Measurements from ENCODE around the gene GCK. TPM values are rescaled to one million over a fixed set of nuclear protein-coding genes. Genes with fewer than 3 reads are reported as not detected.

The GCK gene
- polyA plus RNA-seq, 1 of the 3 experiments (the other 2 are of a cell fraction), result 1.6 TPM

DNA sequence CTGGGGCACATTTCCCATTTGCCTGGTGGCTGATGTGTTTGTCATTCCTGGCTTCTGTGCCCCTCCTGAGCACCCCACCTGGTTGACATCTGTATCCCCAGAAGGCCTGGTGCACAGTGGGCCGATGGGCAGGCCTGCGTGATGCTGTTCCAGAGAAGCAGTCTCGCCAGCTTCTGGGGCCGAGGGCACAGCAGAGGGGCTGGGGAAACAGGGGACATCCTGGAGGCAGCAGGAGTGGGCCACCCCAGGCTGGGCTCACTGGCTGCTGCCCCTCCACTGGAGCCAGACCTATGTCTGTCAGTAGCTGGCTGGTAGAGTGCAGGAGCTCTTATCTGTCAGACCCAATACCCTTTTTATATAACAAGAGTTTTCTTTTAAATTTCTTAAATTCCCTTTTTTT lies 47.2 kb downstream of the GCK start (continued):
- TF ChIP-seq, protein P1, sequence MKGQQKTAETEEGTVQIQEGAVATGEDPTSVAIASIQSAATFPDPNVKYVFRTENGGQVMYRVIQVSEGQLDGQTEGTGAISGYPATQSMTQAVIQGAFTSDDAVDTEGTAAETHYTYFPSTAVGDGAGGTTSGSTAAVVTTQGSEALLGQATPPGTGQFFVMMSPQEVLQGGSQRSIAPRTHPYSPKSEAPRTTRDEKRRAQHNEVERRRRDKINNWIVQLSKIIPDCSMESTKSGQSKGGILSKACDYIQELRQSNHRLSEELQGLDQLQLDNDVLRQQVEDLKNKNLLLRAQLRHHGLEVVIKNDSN (IDR thresholded peaks at IDR 0.05; ENCODE audit: borderline replicate concordance, low read depth), result no peak
- TF ChIP-seq CHD2 (IDR thresholded peaks at IDR 0.05; ENCODE audit: low read length, partially characterized antibody) (no peak), MAX (IDR thresholded peaks at IDR 0.05; ENCODE audit: low read depth) (no peak)

- CTCF ChIA-PET, result interaction anchor here (2.0 kb wide), 1 partner anchor 10 kb away, joined by 11 read pairs; no protein-coding TSS in a partner anchor
Measured at GRCh38 chr7:44141221-44141850, 47.9 kb downstream of the GCK start, which contains the start of gene MYL7. Gene MYL7 (minus strand): TSS chr7:44141332. CDS start chr7:44141305, 27 bp downstream.

GRCh38 chr7:44140341-44140740 lies 48.9 kb downstream of the GCK start:
- H3K79me2 ChIP-seq (ENCODE audit: insufficient read depth), result no peaks in the 10 kb centered on the region
- H3K4me1 ChIP-seq (ENCODE audit: control insufficient read depth in 1 of 2, insufficient read depth in 2 of 2, low read depth in 1 of 2, low read length in 1 of 2), result peaks cover 0 to 15% of the 10 kb centered on the region in 2 experiments; a peak in 1 of 4 replicates
- ChIA-PET CTCF (interaction anchor here (1.2 to 1.4 kb wide), 2 partner anchors 9 to 16 kb away, joined by 4 read pairs; no protein-coding TSS in a partner anchor), POLR2A (interaction anchor here (1.5 kb wide), 1 partner anchor 17 kb away, joined by 4 read pairs; the partner anchor contains the start of gene POLD2)
- H4K20me1 ChIP-seq (ENCODE audit: insufficient read depth), result no peaks in the 10 kb centered on the region
- no peak overlapping the region for H3K27ac ChIP-seq (ENCODE audit: low read depth in 2 of 2, low read length in 1 of 2)
- DNase-seq, result no peak
- no peaks in the 10 kb centered on the region for H3K9me2 ChIP-seq
- peaks cover 8% of the 10 kb centered on the region for H3F3A ChIP-seq (replicated peaks; ENCODE audit: insufficient read depth)
- H3K36me3 ChIP-seq (replicated peaks in 1 of 2; ENCODE audit: control insufficient read depth in 1 of 2, insufficient read depth in 2 of 2, low read length in 1 of 2), result no peaks in the 10 kb centered on the region
- WGBS (ENCODE audit: low lambda C conversion rate), result 70% methylated on average over 10 of the region's 10 CpGs
- H3K4me3 ChIP-seq (ENCODE audit: low read depth in 2 of 2, low read length in 1 of 2), result no peak overlapping the region
- no peak overlapping the region for H2AFZ ChIP-seq (ENCODE audit: low read depth)
- H3K27me3 ChIP-seq (ENCODE audit: insufficient read depth), result no peaks in the 10 kb centered on the region
- H3K9ac ChIP-seq, result no peak overlapping the region
- no peak overlapping the region for H3K4me2 ChIP-seq
- H3K9me3 ChIP-seq, result no peaks in the 10 kb centered on the region
- TF ChIP-seq FOXM1 (IDR thresholded peaks at IDR 0.05; ENCODE audit: low read depth) (no peak), EP300 (IDR thresholded peaks at IDR 0.05; ENCODE audit: borderline replicate concordance in 1 of 2, low read depth in 1 of 2, low read length in 1 of 2) (no peak), GATA2 (CRISPR knock-in tag; IDR thresholded peaks at IDR 0.05) (no peak), ELF1 (IDR thresholded peaks at IDR 0.05) (no peak), EZH2phosphoT487 (IDR thresholded peaks at IDR 0.05; ENCODE audit: borderline replicate concordance, low read depth) (no peak), JUND (IDR thresholded peaks at IDR 0.05) (no peak), FOXJ3 (CRISPR knock-in tag; IDR thresholded peaks at IDR 0.05) (no peak), TCF12 (IDR thresholded peaks at IDR 0.05) (no peak), NFIC (IDR thresholded peaks at IDR 0.05; ENCODE audit: borderline replicate concordance) (no peak), RAD21 (IDR thresholded peaks at IDR 0.05; ENCODE audit: low read length) (no peak), RCOR1 (IDR thresholded peaks at IDR 0.05; ENCODE audit: low read length) (no peak), CTCF (IDR thresholded peaks at IDR 0.05) (no peak), SIN3A (IDR thresholded peaks at IDR 0.05; ENCODE audit: borderline replicate concordance, low read depth, low read length) (no peak)
- TF ChIP-seq, protein P2, sequence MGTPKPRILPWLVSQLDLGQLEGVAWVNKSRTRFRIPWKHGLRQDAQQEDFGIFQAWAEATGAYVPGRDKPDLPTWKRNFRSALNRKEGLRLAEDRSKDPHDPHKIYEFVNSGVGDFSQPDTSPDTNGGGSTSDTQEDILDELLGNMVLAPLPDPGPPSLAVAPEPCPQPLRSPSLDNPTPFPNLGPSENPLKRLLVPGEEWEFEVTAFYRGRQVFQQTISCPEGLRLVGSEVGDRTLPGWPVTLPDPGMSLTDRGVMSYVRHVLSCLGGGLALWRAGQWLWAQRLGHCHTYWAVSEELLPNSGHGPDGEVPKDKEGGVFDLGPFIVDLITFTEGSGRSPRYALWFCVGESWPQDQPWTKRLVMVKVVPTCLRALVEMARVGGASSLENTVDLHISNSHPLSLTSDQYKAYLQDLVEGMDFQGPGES (IDR thresholded peaks at IDR 0.05; ENCODE audit: low read depth, low read length), result no peak
- TF ChIP-seq, protein P3, sequence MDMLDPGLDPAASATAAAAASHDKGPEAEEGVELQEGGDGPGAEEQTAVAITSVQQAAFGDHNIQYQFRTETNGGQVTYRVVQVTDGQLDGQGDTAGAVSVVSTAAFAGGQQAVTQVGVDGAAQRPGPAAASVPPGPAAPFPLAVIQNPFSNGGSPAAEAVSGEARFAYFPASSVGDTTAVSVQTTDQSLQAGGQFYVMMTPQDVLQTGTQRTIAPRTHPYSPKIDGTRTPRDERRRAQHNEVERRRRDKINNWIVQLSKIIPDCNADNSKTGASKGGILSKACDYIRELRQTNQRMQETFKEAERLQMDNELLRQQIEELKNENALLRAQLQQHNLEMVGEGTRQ (IDR thresholded peaks at IDR 0.05; ENCODE audit: borderline replicate concordance, low read depth, low read length), result no peak

More at GRCh38 chr7:44141221-44141850, 47.9 kb downstream of the GCK start, which contains the start of gene MYL7:
- Histone ChIP-seq H3K9me2 (no peaks in the 10 kb centered on the region), H3K9ac (no peak within 1 kb of the TSS), H3K36me3 (replicated peaks in 1 of 2; ENCODE audit: control insufficient read depth in 1 of 2, insufficient read depth in 2 of 2, low read length in 1 of 2) (no peaks in the 10 kb centered on the region), H2AFZ (ENCODE audit: low read depth) (no peak within 1 kb of the TSS), H3K27me3 (ENCODE audit: insufficient read depth) (no peaks in the 10 kb centered on the region), H3K4me2 (no peak within 1 kb of the TSS), H4K20me1 (ENCODE audit: insufficient read depth) (no peaks in the 10 kb centered on the region), H3K79me2 (ENCODE audit: insufficient read depth) (no peaks in the 10 kb centered on the region), H3K4me3 (ENCODE audit: low read depth in 2 of 2, low read length in 1 of 2) (no peak within 1 kb of the TSS), H3K4me1 (ENCODE audit: control insufficient read depth in 1 of 2, insufficient read depth in 2 of 2, low read depth in 1 of 2, low read length in 1 of 2) (peaks cover 0 to 19% of the 10 kb centered on the region in 2 experiments; a peak in 1 of 4 replicates), H3F3A (replicated peaks; ENCODE audit: insufficient read depth) (peaks cover 8% of the 10 kb centered on the region), H3K27ac (ENCODE audit: low read depth in 2 of 2, low read length in 1 of 2) (no peak within 1 kb of the TSS), H3K9me3 (no peaks in the 10 kb centered on the region)
- DNase-seq, result peak; percentile 33
- WGBS (ENCODE audit: low lambda C conversion rate), result 80% methylated on average over 6 of the region's 6 CpGs
- POLR2A ChIA-PET, result interaction anchor here (0.7 to 1.3 kb wide), 2 partner anchors 18 to 77 kb away, joined by 5 to 7 read pairs; partner anchors contain the start of gene POLD2
- TF ChIP-seq, protein P1 (IDR thresholded peaks at IDR 0.05; ENCODE audit: borderline replicate concordance, low read depth), result no peak
- TF ChIP-seq CHD2 (IDR thresholded peaks at IDR 0.05; ENCODE audit: low read length, partially characterized antibody), result no peak

Measured in SK-N-SH (cell line).